Activated T-helper 17 cell treated with anti-CD3 and anti-CD28 coated beads, Interleukin-2, amount 50 U/mL, for 72 hours (primary cell): ENCODE measurements around the gene HDAC4. TPM values are rescaled to one million over a fixed set of nuclear protein-coding genes. Genes with fewer than 3 reads are reported as not detected.

ENCODE experiments used
- ATAC-seq: fragments of 150-1000 bp; cut with Tn5 transposase; replicated peaks from 2 replicates; pipeline ENCODE4 v1.10.0; 2021; ENCODE audit warnings: mild to moderate bottlenecking, moderate library complexity
- H3K27ac Mint-ChIP-seq: one replicate; pipeline ENCODE4 v1.8.0; 2022; ENCODE audit warnings: mixed read lengths
- H3K27me3 Mint-ChIP-seq: one replicate; pipeline ENCODE4 v1.8.0; 2022; ENCODE audit warnings: mixed read lengths
- H3K36me3 Mint-ChIP-seq: one replicate; pipeline ENCODE4 v1.8.0; 2022; ENCODE audit warnings: low read depth, mild to moderate bottlenecking, mixed read lengths
- H3K4me1 Mint-ChIP-seq: one replicate; pipeline ENCODE4 v1.8.0; 2022; ENCODE audit warnings: mixed read lengths
- H3K4me3 Mint-ChIP-seq: one replicate; pipeline ENCODE4 v1.8.0; 2022; ENCODE audit warnings: mild to moderate bottlenecking, mixed read lengths
- H3K9me3 Mint-ChIP-seq: one replicate; pipeline ENCODE4 v1.8.0; 2022; ENCODE audit warnings: mixed read lengths
- total RNA-seq, 2 donors: library from RNA; stranded (reverse); gene quantifications; one replicate each; pipeline ENCODE4 v1.2.3, GENCODE V29; 2022

The HDAC4 gene
- total RNA-seq, 2 donors from 2014 or later, result 34.3 to 52.9 TPM

DNA sequence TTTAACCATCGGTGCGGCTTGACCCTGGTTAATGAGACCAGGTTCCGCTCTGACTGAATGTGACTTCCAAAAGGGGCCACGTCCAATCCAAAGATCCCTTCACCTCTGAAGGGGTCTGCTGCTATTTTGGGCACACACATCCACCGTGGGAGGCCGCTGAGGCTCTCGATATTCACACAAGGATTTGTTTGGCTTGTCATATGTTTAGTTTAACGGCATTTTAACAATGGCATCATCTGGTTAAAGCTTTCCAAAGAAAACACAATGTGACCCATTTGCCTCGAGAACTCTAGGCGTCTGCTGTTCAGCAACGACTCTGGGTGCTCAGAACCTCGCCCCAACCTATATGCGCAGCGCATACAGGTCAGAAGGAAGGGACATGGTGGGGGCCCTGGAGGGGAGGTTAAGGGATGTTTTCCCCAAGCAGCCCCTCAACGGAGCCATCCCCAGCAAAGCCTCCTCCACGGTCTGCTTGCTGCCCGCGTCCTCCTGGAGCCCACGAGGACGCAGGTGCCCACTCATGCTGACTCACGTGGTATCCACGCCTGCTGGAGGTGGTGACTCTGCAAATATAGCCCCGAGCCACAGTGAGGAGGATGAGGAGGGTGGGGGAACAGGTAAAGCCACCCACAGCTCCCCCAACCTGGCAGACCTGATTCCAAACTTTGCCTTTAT lies 260.3 kb downstream of the HDAC4 start:
- Mint-ChIP-seq H3K9me3 (peaks cover 4% of the 10 kb centered on the region), H3K27ac (no peak overlapping the region), H3K4me3 (no peak overlapping the region), H3K36me3 (peaks cover 85% of the 10 kb centered on the region), H3K27me3 (no peaks in the 10 kb centered on the region), H3K4me1 (peaks cover 4% of the 10 kb centered on the region)
- no peak for ATAC-seq

DNA sequence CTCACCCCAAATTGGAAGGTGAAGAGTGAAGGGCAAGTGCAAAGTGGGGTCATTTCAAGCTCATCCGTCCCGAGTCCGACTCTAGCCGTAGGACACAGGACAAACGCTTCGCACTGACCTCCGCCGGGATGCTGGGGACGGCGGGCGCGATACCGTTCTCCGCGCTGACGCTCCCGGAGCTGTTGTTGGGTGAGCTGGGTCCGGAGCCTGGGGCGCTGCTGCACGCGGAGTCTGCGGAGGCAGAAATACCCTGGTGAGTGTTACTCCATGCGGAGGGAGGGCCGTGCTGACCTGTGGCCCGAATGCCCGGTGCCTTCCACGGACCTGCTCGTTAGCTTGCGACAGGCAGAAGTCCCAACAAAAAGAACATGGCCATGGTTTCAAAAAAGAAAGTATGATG lies 261.3 kb downstream of the HDAC4 start:
- H3K9me3 Mint-ChIP-seq, result peaks cover 4% of the 10 kb centered on the region
- H3K27me3 Mint-ChIP-seq, result no peaks in the 10 kb centered on the region
- H3K36me3 Mint-ChIP-seq, result peaks cover 89% of the 10 kb centered on the region
- H3K4me1 Mint-ChIP-seq, result peaks cover 4% of the 10 kb centered on the region
- no peak overlapping the region for H3K27ac Mint-ChIP-seq
- no peak overlapping the region for H3K4me3 Mint-ChIP-seq
- ATAC-seq, result no peak

DNA sequence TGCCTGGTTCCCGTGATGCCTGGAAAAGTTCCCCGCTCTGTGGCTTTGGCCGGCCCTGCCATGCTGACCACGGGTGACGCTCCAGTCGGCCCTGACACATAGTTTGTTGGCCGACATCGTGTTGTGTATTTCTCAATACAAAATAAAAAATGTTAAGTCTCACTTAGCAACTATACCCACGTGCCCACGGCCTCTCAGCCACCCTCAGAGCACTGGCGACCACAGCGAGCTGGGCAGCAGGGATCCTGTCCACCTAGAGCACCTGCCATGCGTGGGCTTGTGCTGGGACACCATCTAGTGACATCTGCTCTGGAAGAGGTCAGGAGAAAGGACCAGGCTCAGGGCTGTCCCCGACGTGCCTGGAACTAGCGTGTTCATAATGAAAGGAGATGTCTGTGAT lies 261.7 kb downstream of the HDAC4 start:
- Mint-ChIP-seq H3K27me3 (no peaks in the 10 kb centered on the region), H3K27ac (no peak overlapping the region), H3K36me3 (peaks cover 90% of the 10 kb centered on the region), H3K4me1 (peaks cover 4% of the 10 kb centered on the region), H3K9me3 (peaks cover 4% of the 10 kb centered on the region), H3K4me3 (no peak overlapping the region)
- no peak for ATAC-seq

DNA sequence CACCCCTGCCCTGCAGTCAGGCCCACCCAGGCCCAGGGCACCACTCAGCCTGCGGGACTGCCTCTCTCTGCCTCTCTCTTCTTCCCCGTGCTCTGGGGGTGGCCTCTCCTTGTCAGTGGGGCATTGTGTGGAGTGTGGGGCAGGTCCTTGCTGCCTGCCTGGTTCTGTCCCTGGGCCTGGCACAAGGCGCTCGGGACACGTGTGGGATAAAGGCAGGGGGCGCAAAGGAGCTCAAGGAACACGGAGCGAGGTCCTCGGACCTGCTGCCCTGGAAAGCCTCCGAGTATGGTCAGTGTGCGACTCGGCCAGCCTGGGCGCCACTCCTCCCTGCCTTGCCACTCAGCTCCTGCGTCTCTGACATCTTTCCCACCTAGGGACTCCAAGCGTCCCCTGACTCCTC lies 262.2 kb downstream of the HDAC4 start:
- H3K27ac Mint-ChIP-seq, result no peak overlapping the region
- peaks cover 4% of the 10 kb centered on the region for H3K9me3 Mint-ChIP-seq
- peaks cover 4% of the 10 kb centered on the region for H3K4me1 Mint-ChIP-seq
- H3K4me3 Mint-ChIP-seq, result no peak overlapping the region
- H3K36me3 Mint-ChIP-seq, result peaks cover 90% of the 10 kb centered on the region
- H3K27me3 Mint-ChIP-seq, result no peaks in the 10 kb centered on the region
- ATAC-seq, result no peak

DNA sequence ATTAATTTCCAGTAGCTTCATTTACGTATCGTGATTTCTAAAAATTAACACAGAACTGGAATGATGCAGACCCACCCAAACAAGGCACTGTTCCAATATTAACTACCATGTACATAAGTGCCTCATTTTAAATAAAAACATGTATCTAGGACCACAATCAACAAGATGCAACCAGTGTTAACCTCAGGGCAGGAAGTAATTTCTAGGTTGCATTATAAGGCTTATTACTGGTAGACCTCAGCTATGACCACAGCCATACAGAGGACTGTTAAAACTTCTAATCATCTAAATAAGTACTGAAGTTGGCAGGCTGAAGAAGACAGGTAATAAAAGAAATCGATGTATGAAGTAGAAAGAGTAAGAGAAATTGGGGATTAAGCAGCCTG lies 262.9 kb downstream of the HDAC4 start:
- peaks cover 4% of the 10 kb centered on the region for H3K4me1 Mint-ChIP-seq
- H3K36me3 Mint-ChIP-seq, result peaks cover 91% of the 10 kb centered on the region
- no peak for ATAC-seq
- peak overlapping the region; percentile 58 for H3K27ac Mint-ChIP-seq
- H3K9me3 Mint-ChIP-seq, result peaks cover 4% of the 10 kb centered on the region
- H3K4me3 Mint-ChIP-seq, result no peak overlapping the region
- no peaks in the 10 kb centered on the region for H3K27me3 Mint-ChIP-seq

DNA sequence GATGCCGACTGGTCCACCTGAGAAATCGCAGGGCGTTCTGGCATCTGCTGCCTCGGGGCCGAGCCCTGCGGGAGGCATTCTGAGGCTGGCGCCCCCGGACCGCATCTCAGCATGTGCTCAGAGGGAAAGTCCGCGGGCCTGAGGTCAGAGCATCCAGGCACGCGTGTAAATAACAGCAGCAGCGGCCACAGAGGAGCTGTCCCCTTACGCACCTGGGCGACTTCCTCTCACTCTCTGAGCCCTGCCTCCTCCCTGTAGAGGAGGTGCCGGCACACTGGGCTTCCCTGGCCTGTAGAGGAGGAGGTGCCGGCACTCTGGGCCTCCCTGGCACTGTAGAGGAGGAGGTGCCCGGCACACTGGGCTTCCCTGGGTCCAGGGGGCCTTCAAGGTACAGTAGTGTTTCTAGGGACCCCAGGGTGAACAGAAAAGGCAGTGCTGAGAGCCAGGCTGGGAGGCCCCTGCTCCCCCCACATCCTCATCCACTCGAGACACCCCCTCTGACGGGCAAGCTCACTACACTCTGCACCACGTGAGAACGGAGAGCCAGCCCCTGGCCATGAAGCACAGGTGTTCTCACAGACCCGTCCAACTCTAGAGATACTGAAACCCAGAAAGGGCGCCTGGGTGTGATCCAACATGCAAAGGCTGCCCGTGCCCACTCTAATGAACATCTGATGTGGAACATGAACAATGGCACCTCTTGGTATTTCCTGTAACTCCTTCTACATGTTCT lies 263.5 kb downstream of the HDAC4 start:
- ATAC-seq, result no peak

DNA sequence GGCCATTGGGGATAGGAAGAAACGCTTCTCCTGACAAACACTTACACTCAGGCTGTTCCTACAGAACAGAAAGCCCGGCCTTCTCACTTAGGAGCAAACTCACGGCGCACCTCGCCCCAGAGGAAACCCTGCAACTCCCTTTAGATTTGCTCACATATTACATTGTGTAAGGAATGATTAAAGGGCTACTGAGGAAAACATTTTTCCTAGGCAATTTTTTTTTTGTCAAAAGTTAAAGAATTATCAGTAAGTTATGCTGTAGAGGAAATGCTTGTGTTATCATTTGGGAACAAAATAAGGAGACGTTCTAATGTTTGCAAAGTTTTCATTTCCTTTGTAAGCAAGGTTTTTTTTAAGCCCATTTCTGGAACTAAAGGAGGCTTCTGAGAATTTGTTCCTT lies 264.1 kb downstream of the HDAC4 start:
- Mint-ChIP-seq H3K9me3 (peaks cover 4% of the 10 kb centered on the region), H3K4me3 (no peak overlapping the region), H3K27me3 (no peaks in the 10 kb centered on the region), H3K36me3 (peaks cover 91% of the 10 kb centered on the region), H3K4me1 (peaks cover 4% of the 10 kb centered on the region), H3K27ac (no peak overlapping the region)
- no peak for ATAC-seq

More for the DNA sequence above, 263.5 kb downstream of the HDAC4 start:
- Mint-ChIP-seq H3K27ac (peak overlapping the region; percentile 58), H3K4me3 (no peak overlapping the region), H3K36me3 (peaks cover 91% of the 10 kb centered on the region), H3K27me3 (no peaks in the 10 kb centered on the region), H3K9me3 (peaks cover 4% of the 10 kb centered on the region), H3K4me1 (peaks cover 4% of the 10 kb centered on the region)

DNA sequence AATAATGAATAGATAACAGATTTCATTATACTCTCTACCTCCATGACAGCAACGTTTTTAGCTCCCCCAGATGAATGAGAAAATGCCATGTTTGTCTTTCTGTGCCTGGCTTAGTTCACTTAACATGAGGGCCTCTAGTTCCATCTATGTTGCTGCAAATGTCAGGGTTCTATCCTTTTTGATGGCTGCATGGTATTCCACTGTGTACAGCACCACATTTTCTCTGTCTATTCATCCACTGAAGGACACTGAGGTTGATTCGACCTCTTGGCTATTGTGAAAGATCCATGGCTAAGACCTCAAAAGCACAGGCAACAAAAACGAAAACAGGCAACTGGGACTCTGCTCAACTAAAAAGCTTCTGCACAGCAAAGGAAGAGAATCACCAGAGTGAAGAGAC lies 264.6 kb downstream of the HDAC4 start:
- Mint-ChIP-seq H3K36me3 (peaks cover 91% of the 10 kb centered on the region), H3K4me1 (peaks cover 4% of the 10 kb centered on the region), H3K27ac (no peak overlapping the region), H3K4me3 (no peak overlapping the region), H3K27me3 (no peaks in the 10 kb centered on the region), H3K9me3 (peaks cover 4% of the 10 kb centered on the region)
- no peak for ATAC-seq

DNA sequence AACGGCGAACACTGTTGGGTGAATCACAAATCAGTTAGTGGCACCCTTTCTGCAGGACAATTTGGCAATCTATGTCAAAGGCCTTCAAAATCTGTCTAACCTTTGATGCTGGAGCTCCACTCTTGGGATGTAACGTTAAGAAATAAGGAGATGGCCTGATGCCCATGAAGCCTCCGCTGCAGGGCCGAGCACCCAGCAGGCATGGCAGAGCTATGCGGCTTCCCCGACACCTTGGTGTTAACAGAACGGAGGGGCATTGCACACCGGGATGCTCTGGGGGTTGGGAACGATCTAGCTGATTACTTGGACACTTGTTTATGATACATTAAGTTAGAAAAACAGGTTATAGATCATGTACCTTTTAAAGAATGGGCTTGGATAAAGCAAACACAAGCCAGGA lies 265.3 kb downstream of the HDAC4 start:
- no peak overlapping the region for H3K4me3 Mint-ChIP-seq
- H3K9me3 Mint-ChIP-seq, result peaks cover 4% of the 10 kb centered on the region
- ATAC-seq, result no peak
- no peaks in the 10 kb centered on the region for H3K27me3 Mint-ChIP-seq
- H3K36me3 Mint-ChIP-seq, result peaks cover 96% of the 10 kb centered on the region
- H3K27ac Mint-ChIP-seq, result no peak overlapping the region
- H3K4me1 Mint-ChIP-seq, result peaks cover 4% of the 10 kb centered on the region

DNA sequence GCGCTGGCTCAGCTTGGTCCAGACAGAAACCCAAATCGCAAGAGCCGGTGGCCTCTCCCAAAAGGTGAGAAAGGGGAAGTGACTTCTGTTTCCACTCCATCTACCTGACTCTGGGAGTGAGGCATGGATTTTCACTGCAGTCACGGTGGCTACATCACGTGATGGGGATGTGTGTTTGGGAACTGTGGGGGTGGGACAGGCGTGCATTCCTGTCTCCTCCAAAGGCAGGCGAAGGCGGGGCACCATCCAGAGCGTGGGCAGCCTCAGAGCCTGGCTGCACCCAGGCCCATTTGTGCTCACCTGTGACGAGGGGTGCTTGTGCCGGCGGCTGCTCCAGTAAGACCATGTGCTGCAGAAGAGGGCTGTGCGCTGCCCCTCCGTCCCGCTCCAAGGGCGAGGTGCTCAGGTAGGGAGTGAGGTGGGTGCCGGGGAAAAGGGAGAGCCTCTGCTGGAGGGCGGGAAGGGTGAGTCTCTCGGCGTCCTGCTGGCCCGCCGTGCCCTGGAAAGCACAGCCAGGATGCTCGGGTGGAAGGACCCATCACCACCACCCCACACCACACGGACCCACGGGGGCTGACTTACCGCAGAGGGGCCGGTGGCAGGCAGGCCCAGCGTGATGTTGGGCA lies 266.8 kb downstream of the HDAC4 start:
- Mint-ChIP-seq H3K4me1 (peaks cover under 1% of the 10 kb centered on the region), H3K27ac (no peak overlapping the region), H3K27me3 (no peaks in the 10 kb centered on the region), H3K36me3 (peaks cover 89% of the 10 kb centered on the region), H3K4me3 (no peak overlapping the region), H3K9me3 (peaks cover 4% of the 10 kb centered on the region)
- ATAC-seq, result no peak

DNA sequence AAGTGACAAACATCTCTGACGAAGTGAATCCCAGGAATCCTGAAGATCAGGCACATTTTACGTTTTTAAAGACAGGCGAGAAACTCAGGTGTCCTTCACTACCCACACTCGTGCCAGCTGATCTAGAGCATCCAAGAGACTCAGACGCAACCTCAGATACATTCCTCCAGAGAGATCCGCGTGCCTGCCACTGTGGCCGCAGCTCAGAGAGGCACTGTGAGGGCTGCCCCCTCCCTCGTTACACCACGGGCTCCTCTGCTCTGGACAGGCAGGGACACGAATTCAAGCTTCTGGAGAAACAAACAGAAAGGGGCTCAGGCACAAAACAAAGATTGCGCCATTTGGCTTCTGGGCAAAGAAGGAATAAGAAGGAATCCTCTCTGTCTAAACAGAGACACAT lies 268.0 kb downstream of the HDAC4 start:
- Mint-ChIP-seq H3K27ac (no peak overlapping the region), H3K4me3 (no peak overlapping the region), H3K9me3 (peaks cover 4% of the 10 kb centered on the region), H3K36me3 (peaks cover 87% of the 10 kb centered on the region), H3K4me1 (no peaks in the 10 kb centered on the region), H3K27me3 (no peaks in the 10 kb centered on the region)
- ATAC-seq, result no peak

DNA sequence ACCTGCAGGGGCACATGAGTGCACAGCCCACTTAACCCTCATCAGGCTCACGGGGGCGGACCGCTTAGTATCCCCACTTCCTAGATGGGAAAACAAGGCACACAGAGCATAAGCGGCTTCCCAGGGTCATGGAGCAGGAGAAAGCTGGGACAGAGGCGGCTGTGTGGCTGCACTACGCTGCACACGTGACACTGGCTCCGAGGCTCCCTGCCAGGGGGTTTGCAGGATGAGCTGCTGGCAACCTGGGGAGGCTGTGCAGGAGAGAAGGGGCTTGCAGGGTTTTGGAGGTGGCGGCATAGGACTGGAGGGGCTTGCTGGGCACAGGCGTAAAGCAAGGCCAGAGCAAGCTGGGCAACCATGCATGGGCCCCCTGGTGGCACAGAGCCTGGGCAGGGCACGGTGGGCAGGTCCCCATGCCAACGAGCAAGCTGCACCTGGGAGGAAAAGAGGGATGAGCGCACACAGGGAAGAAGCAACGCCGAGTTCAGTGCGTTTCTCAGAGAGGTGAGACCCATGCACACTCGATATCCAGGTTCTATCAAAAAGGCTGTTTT lies 268.6 kb downstream of the HDAC4 start:
- Mint-ChIP-seq H3K4me1 (no peaks in the 10 kb centered on the region), H3K36me3 (peaks cover 87% of the 10 kb centered on the region), H3K9me3 (peaks cover 4% of the 10 kb centered on the region), H3K4me3 (no peak overlapping the region), H3K27ac (no peak overlapping the region), H3K27me3 (no peaks in the 10 kb centered on the region)
- ATAC-seq, result no peak

DNA sequence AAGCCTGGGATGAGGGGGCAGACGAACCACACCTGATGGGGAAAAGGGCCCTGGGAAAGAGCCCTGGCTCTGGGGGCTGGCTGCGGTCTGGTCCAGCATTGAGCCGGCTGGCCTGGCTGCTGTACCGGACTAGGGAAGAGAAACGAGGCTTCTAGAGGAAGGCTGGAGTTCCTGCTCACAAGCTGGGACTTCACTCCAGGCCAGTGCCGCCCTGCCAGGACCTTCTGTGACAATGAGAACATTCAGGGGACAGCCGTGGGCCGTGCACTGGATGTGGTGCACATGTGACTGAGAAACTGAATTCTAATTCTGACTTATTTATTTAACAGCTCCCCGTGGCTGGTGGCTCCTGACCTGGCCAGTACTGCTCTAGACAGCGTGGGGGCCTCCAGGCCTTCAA lies 269.3 kb downstream of the HDAC4 start:
- Mint-ChIP-seq H3K27ac (no peak overlapping the region), H3K36me3 (peaks cover 87% of the 10 kb centered on the region), H3K27me3 (no peaks in the 10 kb centered on the region), H3K4me1 (no peaks in the 10 kb centered on the region), H3K9me3 (peaks cover 4% of the 10 kb centered on the region), H3K4me3 (no peak overlapping the region)
- ATAC-seq, result no peak

DNA sequence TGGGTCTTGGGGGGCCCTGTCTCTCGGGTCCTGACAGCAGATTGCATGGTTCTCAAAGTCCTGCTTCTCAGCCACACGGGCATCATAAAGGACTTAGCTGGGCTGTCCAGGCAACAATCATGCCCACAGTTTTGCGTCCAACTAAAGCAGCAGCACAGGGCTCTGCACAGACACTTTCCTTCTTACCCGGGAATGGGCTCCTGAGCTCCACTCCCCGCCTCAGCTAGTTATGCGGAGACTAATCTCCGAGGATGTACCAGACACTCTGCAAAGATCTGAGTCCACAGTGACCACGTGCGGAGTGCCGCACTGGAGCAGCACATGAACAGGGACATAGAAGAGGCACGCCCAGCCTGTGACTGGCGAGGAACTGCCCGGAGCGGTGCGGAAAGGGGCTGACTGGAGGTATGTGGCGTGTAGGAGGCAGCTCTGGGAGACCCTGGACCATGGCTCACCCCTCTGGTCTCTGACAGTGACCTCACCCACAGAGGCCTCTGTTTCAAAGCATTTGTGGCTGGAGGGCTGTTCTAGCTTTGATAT lies 270.0 kb downstream of the HDAC4 start:
- H3K27ac Mint-ChIP-seq, result no peak overlapping the region
- H3K9me3 Mint-ChIP-seq, result no peaks in the 10 kb centered on the region

More for the DNA sequence above, 270.0 kb downstream of the HDAC4 start:
- H3K4me3 Mint-ChIP-seq, result no peak overlapping the region
- H3K27me3 Mint-ChIP-seq, result no peaks in the 10 kb centered on the region
- ATAC-seq, result no peak
- peaks cover 87% of the 10 kb centered on the region for H3K36me3 Mint-ChIP-seq
- no peaks in the 10 kb centered on the region for H3K4me1 Mint-ChIP-seq
